HG03045 (cell line): ENCODE data around the gene C19orf44.
"Not testable (repeated sequence)": the region's sequence is repeated elsewhere in the genome, so short reads cannot be mapped to it uniquely, and the experiment has no call there.

Experiments
- ATAC-seq: cut with Tn5 transposase; IDR thresholded peaks from one replicate; pipeline ENCODE4 v1.9.1; 2021; ENCODE audit warnings: mild to moderate bottlenecking, moderate library complexity; ENCODE audit not compliant: unreplicated experiment

Gene C19orf44

GRCh38 chr19:16466802-16467427, 29.3 kb upstream of the C19orf44 start:
- not testable (repeated sequence) for ATAC-seq

DNA sequence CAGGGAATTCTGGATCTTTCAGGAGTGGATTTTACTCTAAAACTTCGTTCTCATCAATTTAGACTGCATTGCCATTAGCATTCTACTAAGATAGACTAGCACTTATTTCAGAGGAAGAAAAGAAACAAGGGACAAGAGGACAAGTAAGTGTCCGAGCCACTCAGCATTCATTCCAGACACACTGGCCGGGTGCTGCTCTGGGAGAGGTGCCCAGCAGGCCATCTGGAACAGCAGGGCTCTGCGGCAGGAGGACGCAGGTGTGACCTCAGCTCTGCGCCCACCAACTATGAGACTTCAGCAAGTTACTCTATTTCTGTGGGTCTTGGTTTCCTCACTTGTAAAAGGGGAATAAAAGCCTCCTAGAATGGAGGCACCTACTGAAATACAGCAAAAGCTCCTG, 28.6 kb upstream of the C19orf44 start:
- ATAC-seq, result no peak

DNA sequence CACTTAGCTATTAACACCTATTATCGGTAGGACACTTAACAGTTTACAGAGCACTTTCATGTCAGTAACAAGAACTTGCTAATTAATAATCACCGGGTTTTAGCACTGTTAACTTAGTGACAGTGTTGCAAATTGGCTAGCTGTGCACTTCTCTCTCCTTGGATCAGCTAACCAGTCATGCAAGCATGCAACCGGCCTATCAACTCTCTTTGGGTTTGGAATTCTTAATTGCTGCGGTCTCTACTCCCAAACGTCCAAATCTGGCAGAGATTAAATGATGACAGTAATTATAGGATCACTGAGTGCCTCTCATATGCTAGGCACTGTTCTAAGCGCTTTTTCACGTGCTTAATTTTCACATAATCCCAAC, 25.7 kb upstream of the C19orf44 start:
- no peak for ATAC-seq

DNA sequence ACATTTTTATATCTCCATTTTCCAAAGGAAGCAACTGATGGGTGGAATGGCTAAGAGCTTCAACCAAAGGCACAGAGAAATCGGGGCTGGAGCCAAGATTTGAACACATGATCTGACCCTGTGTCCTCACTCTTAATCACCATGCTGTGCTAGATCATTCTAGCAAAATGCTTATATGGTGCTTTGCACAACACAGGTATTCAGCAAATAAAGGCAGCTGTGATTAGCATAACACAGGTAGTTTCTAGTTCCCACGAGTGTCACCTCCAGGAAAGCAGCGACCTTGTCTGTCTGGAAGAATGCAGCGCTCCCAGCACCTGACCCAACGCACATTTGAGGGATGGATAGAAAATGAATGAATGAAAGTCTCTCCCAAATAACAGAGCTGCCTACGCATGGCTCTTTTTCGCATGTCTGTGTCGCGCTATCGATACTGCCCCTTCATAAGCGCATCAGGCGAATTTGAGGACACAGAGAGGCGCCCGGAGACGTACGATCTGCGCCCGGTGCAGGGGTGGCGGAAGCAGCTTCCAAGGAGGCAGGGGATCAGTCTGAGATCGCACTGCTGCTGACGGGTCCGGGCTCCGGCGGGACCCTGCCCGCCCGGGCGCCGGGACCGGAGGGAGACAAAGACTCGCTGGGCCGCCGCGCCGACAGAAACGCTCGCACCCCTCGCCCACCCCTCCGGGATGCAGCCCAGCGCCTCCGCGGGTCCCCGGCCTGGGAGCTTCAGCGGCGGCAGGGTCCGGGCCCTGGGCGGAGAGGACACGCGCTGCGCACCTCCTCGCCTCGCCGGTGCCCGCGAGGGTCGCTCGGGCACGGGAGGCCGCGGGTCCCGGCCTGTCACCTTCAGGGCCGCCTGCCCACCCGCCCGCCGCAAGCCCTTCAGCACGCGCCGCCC, 25.0 kb upstream of the C19orf44 start:
- peak; percentile 30 for ATAC-seq

DNA sequence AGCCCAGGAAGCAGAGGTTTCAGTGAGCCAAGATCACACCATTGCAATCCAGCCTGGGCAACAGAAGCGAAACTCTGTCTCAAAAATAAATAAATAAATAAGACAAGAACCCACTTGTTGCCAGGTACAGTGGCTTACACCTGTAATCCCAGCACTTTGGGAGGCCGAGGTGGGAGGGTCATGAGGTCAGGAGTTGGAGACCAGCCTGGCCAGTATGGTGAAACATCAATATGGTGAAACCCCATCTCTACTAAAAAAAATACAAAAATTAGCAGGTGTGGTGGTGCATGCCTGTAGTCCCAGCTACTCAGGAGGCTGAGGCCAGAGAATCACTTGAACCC, 23.7 kb upstream of the C19orf44 start:
- not testable (repeated sequence) for ATAC-seq

DNA sequence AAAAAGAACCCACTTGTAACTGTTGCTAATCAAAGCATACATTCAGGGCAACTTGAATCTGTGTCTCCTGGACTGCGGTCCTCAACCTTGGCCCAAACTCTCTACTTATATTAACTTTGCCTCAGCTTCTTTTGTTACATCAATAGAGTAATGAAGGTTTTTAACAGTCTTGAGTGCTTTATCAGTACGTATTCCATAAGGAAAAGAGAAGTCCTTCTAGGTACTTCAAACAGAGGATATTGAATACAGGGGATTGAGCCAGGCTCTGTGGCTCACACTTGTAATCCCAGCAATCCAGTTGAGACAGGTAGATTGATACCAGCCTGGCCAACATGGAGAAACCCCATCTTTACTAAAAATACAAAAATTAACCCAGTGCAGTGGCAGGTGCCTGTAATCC, 23.2 kb upstream of the C19orf44 start:
- no peak for ATAC-seq

DNA sequence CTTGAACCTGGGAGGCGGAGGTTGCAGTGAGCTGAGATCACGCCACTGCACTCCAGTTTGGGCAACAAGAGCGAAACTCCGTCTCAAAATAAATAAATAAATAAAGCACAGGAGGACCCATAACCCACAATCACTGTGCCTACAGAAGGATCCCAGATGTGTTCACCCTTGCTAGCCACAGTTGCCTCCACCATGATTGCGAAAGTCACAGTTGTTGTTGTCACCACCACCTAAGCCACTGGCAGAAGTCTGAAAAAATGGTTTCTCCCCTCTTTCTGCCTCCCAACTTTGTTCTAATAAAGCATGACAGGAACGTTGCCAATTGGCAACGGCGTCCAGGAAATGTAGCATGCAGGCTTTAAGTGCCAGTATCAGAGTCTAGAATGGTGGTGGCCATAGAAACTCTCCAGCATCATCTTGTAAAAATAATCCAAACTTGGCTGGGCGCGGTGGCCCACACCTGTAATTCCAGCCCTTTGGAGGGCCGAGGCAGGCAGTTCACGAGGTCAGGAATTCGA, 22.3 kb upstream of the C19orf44 start:
- ATAC-seq, result no peak

GRCh38 chr19:16476401-16476800, 19.8 kb upstream of the C19orf44 start:
- no peak for ATAC-seq

- no peak for ATAC-seq
These were observed 18.9 kb upstream of the C19orf44 start for GRCh38 chr19:16477311-16477710.

DNA sequence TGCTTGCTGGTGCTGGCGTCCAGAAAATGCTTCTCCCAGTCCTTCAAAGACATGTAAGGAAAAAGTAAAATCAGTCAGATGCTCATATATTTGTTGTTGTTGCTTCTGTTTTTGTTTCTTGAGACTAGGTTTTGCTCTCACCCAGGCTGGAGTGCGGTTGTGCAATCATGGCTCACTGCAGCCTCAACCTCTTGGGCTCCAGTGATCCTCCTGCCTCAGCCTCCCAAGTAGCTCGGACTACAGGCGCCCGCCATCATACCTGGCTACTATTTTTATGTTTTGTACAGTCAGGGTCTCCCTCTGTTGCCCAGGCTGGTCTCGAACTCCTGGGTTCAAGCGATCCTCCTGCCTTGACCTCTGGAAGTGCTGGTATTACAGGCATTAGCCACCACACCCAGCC, 13.4 kb upstream of the C19orf44 start:
- no peak for ATAC-seq

DNA sequence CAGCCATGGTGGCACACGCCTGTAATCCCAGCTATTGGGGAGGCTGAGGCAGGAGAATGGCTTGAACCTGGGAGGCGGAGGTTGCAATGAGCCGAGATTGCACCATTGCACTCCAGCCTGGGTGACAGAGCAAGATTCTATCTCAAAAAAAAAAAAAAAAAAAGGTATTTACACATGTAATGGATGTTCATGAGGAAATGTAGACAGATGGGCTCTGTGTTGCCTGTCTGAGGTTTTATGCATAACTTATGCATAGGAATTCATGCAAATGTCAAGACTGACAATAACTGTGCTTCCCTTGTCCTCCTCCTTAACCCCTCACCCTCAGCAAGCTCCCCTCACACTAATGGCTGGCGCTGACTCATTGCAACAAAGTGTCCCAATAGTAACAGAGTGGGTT, 9.7 kb upstream of the C19orf44 start:
- not testable (repeated sequence) for ATAC-seq

- no peak for ATAC-seq
These were observed 404 bp downstream of the C19orf44 start for GRCh38 chr19:16496613-16496983.

- ATAC-seq, result no peak
These were observed 848 bp downstream of the C19orf44 start for GRCh38 chr19:16497042-16497441.

- no peak for ATAC-seq
These were observed 1.6 kb downstream of the C19orf44 start for GRCh38 chr19:16497837-16498236.

- no peak for ATAC-seq
These were observed 8.1 kb downstream of the C19orf44 start for GRCh38 chr19:16504271-16504670.

DNA sequence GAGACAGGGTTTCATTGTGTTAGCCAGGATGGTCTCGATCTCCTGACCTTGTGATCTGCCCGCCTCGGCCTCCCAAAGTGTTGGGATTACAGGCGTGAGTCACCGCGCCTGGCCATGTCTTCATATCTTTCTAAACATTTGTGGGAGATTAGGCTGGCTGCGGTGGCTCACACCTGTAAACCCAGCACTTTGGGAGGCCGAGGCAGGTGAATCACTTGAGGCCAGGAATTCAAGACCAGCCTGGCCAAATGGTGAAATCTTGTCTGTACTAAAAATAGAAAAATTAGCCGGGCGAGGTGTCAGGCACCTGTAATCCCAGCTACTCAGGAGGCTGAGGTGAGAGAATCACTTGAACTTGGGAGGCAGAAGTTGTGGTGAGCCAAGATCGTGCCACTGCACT, 10.0 kb downstream of the C19orf44 start:
- ATAC-seq, result not testable (repeated sequence)

DNA sequence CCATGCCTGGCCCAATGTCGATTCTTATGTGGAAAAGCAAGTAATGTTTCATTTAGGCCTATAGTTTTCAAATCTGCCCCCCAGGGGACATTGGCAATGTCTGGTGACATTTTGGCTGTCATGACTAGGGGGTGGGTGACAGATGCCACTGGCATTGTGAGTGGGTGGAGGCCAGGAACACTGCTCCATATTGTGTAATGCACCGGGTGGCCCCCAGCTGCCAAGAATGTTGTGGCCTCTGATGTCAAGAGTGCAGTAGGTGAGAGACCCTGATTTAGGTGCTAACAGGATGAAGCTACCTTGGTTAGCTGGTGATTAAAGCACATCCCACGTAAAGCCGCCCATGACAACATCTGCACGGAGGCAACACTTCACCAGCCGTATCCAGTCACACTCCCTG, 10.8 kb downstream of the C19orf44 start:
- no peak for ATAC-seq

DNA sequence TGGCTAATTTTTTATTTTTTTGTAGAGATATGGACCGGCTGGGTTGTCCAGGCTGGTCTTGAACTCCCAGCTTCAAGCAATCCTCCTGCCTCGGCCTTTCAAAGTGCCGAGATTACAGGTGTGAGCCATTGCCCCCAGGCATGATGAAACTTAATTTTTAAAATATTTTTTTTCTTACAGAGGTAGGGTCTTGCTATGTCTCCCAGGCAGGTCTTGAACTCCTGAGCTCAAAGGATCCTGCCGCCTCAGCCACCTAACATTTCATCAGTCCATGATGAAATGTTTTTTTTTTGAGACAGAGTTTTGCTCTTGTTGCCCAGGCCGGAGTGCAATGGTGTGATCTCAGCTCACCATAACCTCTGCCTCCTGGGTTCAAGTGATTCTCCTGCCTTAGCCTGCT, 12.4 kb downstream of the C19orf44 start:
- ATAC-seq, result no peak

GRCh38 chr19:16509141-16510061, 13.2 kb downstream of the C19orf44 start:
- ATAC-seq, result no peak

GRCh38 chr19:16512611-16513010, 16.4 kb downstream of the C19orf44 start:
- not testable (repeated sequence) for ATAC-seq

- no peak for ATAC-seq
These were observed 18.3 kb downstream of the C19orf44 start for GRCh38 chr19:16514383-16515019.
